HCT116 (cell line): ENCODE measurements around the gene PRR14L. TPM values are rescaled to one million over a fixed set of nuclear protein-coding genes. Genes with fewer than 3 reads are reported as not detected.

ENCODE experiments used
- ATAC-seq: fragments of 200-7000 bp; cut with Tn5 transposase; 2 replicates; pipeline ENCODE4 v1.9.1; 2020; ENCODE audit warnings: mild to moderate bottlenecking, moderate library complexity
- BruUV-seq: library from RNA; stranded (reverse); fragments of 400-500 nt; replicated peaks from 2 replicates; lab custom pipeline; 2021; lab: Mats Ljungman, UMichigan
- CTCF ChIA-PET: fragments of 300-600 bp; sonication (Branson Sonifier 250); formaldehyde crosslinking; loops from one replicate; lab custom pipeline; 2021; ENCODE audit warnings: antibody characterized with exemption; lab: Charles Lee
- POLR2A ChIA-PET: fragments of 300-600, 350-600 bp; sonication (Branson Sonifier 250); formaldehyde crosslinking; loops from one replicate; lab custom pipeline; 2021; ENCODE audit warnings: antibody characterized with exemption; lab: Charles Lee
- RAD21 ChIA-PET, 2 experiments: fragments of 300-600 bp; sonication (Branson Sonifier 250); formaldehyde crosslinking; loops; one replicate each; lab custom pipeline; 2023; ENCODE audit warnings: low total read pairs in 2 of 2; ENCODE audit not compliant: uncharacterized antibody in 2 of 2, unreplicated experiment in 2 of 2, low non-redundant PET in 1 of 2; lab: Charles Lee
- DNase-seq: peaks from one replicate; pipeline ENCODE4 v3.0.0-alpha.2; 2010; ENCODE audit warnings: low read depth, low spot score
- H2AFZ ChIP-seq: fragments of 200-600 bp; shearing (Covaris generic), sonication (generic); 2 replicates; pipeline ENCODE4 v1.6.1; 2017; ENCODE audit warnings: low read depth, mixed run types, mixed read lengths, antibody characterized with exemption, low read length; ENCODE audit not compliant: poor library complexity, severe bottlenecking
- H3K27ac ChIP-seq: 2 replicates; pipeline ENCODE4 v1.5.1; 2012; ENCODE audit warnings: low read depth, low read length
- H3K27me3 ChIP-seq: fragments of 200-600 bp; sonication (generic); 2 replicates; pipeline ENCODE4 v1.6.1; 2016; ENCODE audit warnings: mixed run types, low read length, mixed read lengths; ENCODE audit not compliant: insufficient read depth
- H3K36me3 ChIP-seq, 2 experiments: fragments of 200-500 bp in 1 of 2; fragments of 200-600 bp in 1 of 2; sonication (Bioruptor generic) in 1 of 2; sonication (generic) in 1 of 2; 2 replicates each; pipeline versions ENCODE4 v1.5.1 to v1.6.1; 2014 to 2016; ENCODE audit warnings: low read length in 2 of 2, inconsistent platforms in 1 of 2, mixed read lengths in 1 of 2, mixed run types in 1 of 2; ENCODE audit not compliant: insufficient read depth in 2 of 2, control insufficient read depth in 1 of 2
- H3K4me1 ChIP-seq, 2 experiments: fragments of 200-600 bp in 1 of 2; sonication (generic) in 1 of 2; 2 replicates each; pipeline versions ENCODE4 v1.5.1 to v1.6.1; 2012 to 2017; ENCODE audit warnings: low read length in 2 of 2, inconsistent platforms in 1 of 2, mild to moderate bottlenecking in 1 of 2, mixed read lengths in 1 of 2, mixed run types in 1 of 2, moderate library complexity in 1 of 2; ENCODE audit not compliant: insufficient read depth in 2 of 2, control insufficient read depth in 1 of 2
- H3K4me2 ChIP-seq: fragments of 200-600 bp; sonication (generic); 2 replicates; pipeline ENCODE4 v1.6.1; 2017; ENCODE audit warnings: mixed run types, low read length, mixed read lengths
- H3K4me3 ChIP-seq, 2 experiments: fragments of 200-600 bp in 1 of 2; sonication (generic) in 1 of 2; replicated peaks in 1 of 2; 2 replicates each; pipeline ENCODE4 v1.5.1; 2011 to 2016; ENCODE audit warnings: low read length in 2 of 2, control low read depth in 1 of 2, low read depth in 1 of 2, mild to moderate bottlenecking in 1 of 2, mixed read lengths in 1 of 2, mixed run types in 1 of 2
- H3K79me2 ChIP-seq: fragments of 200-600 bp; sonication (generic); 2 replicates; pipeline ENCODE4 v1.6.1; 2017; ENCODE audit warnings: mild to moderate bottlenecking, mixed run types, low read length, moderate library complexity, mixed read lengths; ENCODE audit not compliant: insufficient read depth
- H3K9ac ChIP-seq: fragments of 200-600 bp; sonication (generic); 2 replicates; pipeline ENCODE4 v1.6.1; 2016; ENCODE audit warnings: low read length, mixed read lengths
- H3K9me2 ChIP-seq: fragments of 200-600 bp; sonication (generic), shearing (Covaris generic); 2 replicates; pipeline ENCODE4 v1.6.1; 2017; ENCODE audit warnings: mixed run types, mild to moderate bottlenecking, moderate library complexity; ENCODE audit not compliant: insufficient read depth
- H3K9me3 ChIP-seq, 2 experiments: fragments of 200-500 bp in 1 of 2; fragments of 200-600 bp in 1 of 2; sonication (Bioruptor generic) in 1 of 2; sonication (generic) in 1 of 2; 2 replicates each; pipeline ENCODE4 v1.6.1; 2014 to 2017; ENCODE audit warnings: low read length in 2 of 2, mixed read lengths in 2 of 2, inconsistent platforms in 1 of 2, low read depth in 1 of 2, mild to moderate bottlenecking in 1 of 2, mixed run types in 1 of 2, moderate library complexity in 1 of 2; ENCODE audit not compliant: control insufficient read depth in 1 of 2, insufficient read depth in 1 of 2
- H4K20me1 ChIP-seq: fragments of 200-600 bp; sonication (generic), shearing (Covaris generic); 2 replicates; pipeline ENCODE4 v1.6.1; 2017; ENCODE audit warnings: mixed run types, mild to moderate bottlenecking, moderate library complexity; ENCODE audit not compliant: insufficient read depth
- CBX3 ChIP-seq: IDR thresholded peaks from 2 replicates; pipeline ENCODE4 v1.6.1; 2012; ENCODE audit warnings: low read depth
- CEBPB ChIP-seq: IDR thresholded peaks from 2 replicates; pipeline ENCODE4 v1.6.1; 2012; ENCODE audit warnings: low read depth
- EZH2 ChIP-seq: fragments of 200-600 bp; sonication (generic); IDR thresholded peaks from 2 replicates; pipeline ENCODE4 v1.6.1; 2017; ENCODE audit warnings: antibody characterized with exemption, mixed run types
- FOSL1 ChIP-seq: IDR thresholded peaks from 2 replicates; pipeline ENCODE4 v1.6.1; 2012; ENCODE audit warnings: low read depth
- JUND ChIP-seq: IDR thresholded peaks from 2 replicates; pipeline ENCODE4 v1.6.1; 2012
- SIN3A ChIP-seq: IDR thresholded peaks from 2 replicates; pipeline ENCODE4 v1.6.1; 2012; ENCODE audit warnings: low read depth
- SRF ChIP-seq: IDR thresholded peaks from 2 replicates; pipeline ENCODE4 v1.6.1; 2012; ENCODE audit warnings: low read depth
- intact Hi-C: fragments of 100-400 bp; cut with micrococcal nuclease; formaldehyde crosslinking; loops from 2 replicates; pipeline ENCODE4 v1.10.0; 2022
- total RNA-seq: library from RNA; stranded (reverse); gene quantifications from one replicate; pipeline ENCODE4 v1.2.1, GENCODE V29; 2021; ENCODE audit not compliant: unreplicated experiment
- TF ChIP-seq, protein P1 (sequence below): IDR thresholded peaks from 2 replicates; pipeline ENCODE4 v1.6.1; 2012; ENCODE audit warnings: low read depth
- TF ChIP-seq, protein P2 (sequence below): IDR thresholded peaks from 2 replicates; pipeline ENCODE4 v1.6.1; 2011; ENCODE audit warnings: mild to moderate bottlenecking, low read length, moderate library complexity; ENCODE audit not compliant: insufficient replicate concordance; ENCODE audit errors: extremely low read depth

PRR14L gene
- total RNA-seq, 1 experiment from 2014 or later = 61.5 TPM

DNA sequence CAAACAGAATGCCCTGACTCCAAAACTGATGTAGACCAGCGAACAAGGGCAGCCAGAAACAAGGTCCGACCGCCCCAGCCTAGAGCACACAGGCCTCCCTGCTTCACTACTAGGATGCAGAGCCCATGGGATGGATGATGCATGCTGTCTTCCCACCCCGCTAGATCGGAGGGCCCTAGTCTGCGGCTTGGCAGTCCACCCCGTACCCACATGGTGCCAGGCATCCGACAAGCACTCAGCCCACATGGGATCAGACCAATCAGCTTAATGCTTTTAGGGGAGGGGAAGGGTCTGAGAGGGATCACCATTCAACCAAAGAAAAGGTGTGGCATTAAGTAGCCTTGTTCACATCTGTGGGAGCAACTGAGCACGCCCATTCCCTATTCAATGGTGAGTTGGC is 118.5 kb downstream of the PRR14L start:
- intact Hi-C loops = loop anchor here (5.0 to 10.0 kb wide), 2 partner anchors 144 to 287 kb away; partner anchors contain the start of genes EIF4ENIF1 and PATZ1
- peaks cover 0 to 15% of the 10 kb centered on the region in 2 experiments; a peak in 1 of 4 replicates for H3K36me3 ChIP-seq
- TF ChIP-seq, protein P1, sequence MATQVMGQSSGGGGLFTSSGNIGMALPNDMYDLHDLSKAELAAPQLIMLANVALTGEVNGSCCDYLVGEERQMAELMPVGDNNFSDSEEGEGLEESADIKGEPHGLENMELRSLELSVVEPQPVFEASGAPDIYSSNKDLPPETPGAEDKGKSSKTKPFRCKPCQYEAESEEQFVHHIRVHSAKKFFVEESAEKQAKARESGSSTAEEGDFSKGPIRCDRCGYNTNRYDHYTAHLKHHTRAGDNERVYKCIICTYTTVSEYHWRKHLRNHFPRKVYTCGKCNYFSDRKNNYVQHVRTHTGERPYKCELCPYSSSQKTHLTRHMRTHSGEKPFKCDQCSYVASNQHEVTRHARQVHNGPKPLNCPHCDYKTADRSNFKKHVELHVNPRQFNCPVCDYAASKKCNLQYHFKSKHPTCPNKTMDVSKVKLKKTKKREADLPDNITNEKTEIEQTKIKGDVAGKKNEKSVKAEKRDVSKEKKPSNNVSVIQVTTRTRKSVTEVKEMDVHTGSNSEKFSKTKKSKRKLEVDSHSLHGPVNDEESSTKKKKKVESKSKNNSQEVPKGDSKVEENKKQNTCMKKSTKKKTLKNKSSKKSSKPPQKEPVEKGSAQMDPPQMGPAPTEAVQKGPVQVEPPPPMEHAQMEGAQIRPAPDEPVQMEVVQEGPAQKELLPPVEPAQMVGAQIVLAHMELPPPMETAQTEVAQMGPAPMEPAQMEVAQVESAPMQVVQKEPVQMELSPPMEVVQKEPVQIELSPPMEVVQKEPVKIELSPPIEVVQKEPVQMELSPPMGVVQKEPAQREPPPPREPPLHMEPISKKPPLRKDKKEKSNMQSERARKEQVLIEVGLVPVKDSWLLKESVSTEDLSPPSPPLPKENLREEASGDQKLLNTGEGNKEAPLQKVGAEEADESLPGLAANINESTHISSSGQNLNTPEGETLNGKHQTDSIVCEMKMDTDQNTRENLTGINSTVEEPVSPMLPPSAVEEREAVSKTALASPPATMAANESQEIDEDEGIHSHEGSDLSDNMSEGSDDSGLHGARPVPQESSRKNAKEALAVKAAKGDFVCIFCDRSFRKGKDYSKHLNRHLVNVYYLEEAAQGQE = no peak
- no peak for TF ChIP-seq EZH2
- no peak for TF ChIP-seq SIN3A
- no peak for TF ChIP-seq SRF
- no peak for TF ChIP-seq CEBPB
- TF ChIP-seq JUND = no peak
- no peak for TF ChIP-seq CBX3
- TF ChIP-seq, protein P2, sequence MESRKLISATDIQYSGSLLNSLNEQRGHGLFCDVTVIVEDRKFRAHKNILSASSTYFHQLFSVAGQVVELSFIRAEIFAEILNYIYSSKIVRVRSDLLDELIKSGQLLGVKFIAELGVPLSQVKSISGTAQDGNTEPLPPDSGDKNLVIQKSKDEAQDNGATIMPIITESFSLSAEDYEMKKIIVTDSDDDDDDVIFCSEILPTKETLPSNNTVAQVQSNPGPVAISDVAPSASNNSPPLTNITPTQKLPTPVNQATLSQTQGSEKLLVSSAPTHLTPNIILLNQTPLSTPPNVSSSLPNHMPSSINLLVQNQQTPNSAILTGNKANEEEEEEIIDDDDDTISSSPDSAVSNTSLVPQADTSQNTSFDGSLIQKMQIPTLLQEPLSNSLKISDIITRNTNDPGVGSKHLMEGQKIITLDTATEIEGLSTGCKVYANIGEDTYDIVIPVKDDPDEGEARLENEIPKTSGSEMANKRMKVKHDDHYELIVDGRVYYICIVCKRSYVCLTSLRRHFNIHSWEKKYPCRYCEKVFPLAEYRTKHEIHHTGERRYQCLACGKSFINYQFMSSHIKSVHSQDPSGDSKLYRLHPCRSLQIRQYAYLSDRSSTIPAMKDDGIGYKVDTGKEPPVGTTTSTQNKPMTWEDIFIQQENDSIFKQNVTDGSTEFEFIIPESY = no peak
- TF ChIP-seq FOSL1 = no peak
- peak overlapping the region; percentile 95 for H3K4me2 ChIP-seq
- no peak overlapping the region for H2AFZ ChIP-seq
- ChIA-PET CTCF (interaction anchor here (0.6 to 2.4 kb wide), 4 partner anchors 75 to 440 kb away, joined by 3 to 11 read pairs (median 6); no protein-coding TSS in a partner anchor), RAD21 (no interaction called here), POLR2A (interaction anchor here (1.1 to 1.8 kb wide), 4 partner anchors 15 to 339 kb away, joined by 3 to 8 read pairs (median 4); partner anchors contain the start of gene PISD)
- no peak for ATAC-seq
- no peaks in the 10 kb centered on the region for H3K9me3 ChIP-seq
- H3K27ac ChIP-seq = peak overlapping the region; percentile 70
- peak overlapping the region in 1 of 2 experiments; percentile 88; a peak in 2 of 4 replicates for H3K4me3 ChIP-seq
- BruUV-seq = no TSS peak
- H3K9me2 ChIP-seq = no peaks in the 10 kb centered on the region
- H3K9ac ChIP-seq = peak overlapping the region; percentile 95
- peaks cover 95% of the 10 kb centered on the region for H3K79me2 ChIP-seq
- DNase-seq = no peak
- peaks cover 29 to 60% of the 10 kb centered on the region in 2 experiments for H3K4me1 ChIP-seq
- H3K27me3 ChIP-seq = no peaks in the 10 kb centered on the region
- 0 out of 2 replicates have a peak, but pooled peaks cover 6% of the 10 kb centered on the region for H4K20me1 ChIP-seq

Other genes starting within 250 kb of the PRR14L start
- 47.1 TPM for gene PISD, start 87.9 kb downstream of the PRR14L start, total RNA-seq
- gene DEPDC5, start 3.9 kb upstream of the PRR14L start, total RNA-seq = 35.0 TPM
- gene YWHAH, start 194.4 kb upstream of the PRR14L start, total RNA-seq = 140 TPM